RWPE2 (cell line): ENCODE results near the gene JUP.

Experiments
- ATAC-seq: fragments of 200-7000 bp; cut with Tn5 transposase; 3 replicates; pipeline ENCODE4 v1.9.1; 2021; ENCODE audit warnings: low read depth
- DNase-seq: peaks from one replicate; pipeline ENCODE4 v3.0.0-alpha.2; 2020; ENCODE audit warnings: low spot score
- H3K27ac ChIP-seq: fragments of 450-650 bp; 2 replicates; pipeline ENCODE4 v1.5.1; 2017; ENCODE audit warnings: mild to moderate bottlenecking; ENCODE audit not compliant: poor library complexity, severe bottlenecking
- H3K27me3 ChIP-seq: fragments of 250-450 bp; sonication (Bioruptor Pico); 2 replicates; pipeline ENCODE4 v1.5.1; 2021; ENCODE audit warnings: mild to moderate bottlenecking, moderate library complexity; ENCODE audit not compliant: insufficient read depth, poor library complexity, severe bottlenecking
- H3K36me3 ChIP-seq: fragments of 250-450 bp; sonication (Bioruptor Pico); 2 replicates; pipeline ENCODE4 v1.5.1; 2020; ENCODE audit warnings: low read depth, mild to moderate bottlenecking, moderate library complexity
- H3K4me1 ChIP-seq: fragments of 250-450 bp; sonication (Bioruptor Pico); 2 replicates; pipeline ENCODE4 v1.5.1; 2021; ENCODE audit warnings: mild to moderate bottlenecking, moderate library complexity; ENCODE audit not compliant: insufficient read depth, poor library complexity, severe bottlenecking
- H3K4me3 ChIP-seq: fragments of 250-450 bp; sonication (Bioruptor Pico); 2 replicates; pipeline ENCODE4 v1.5.1; 2021; ENCODE audit warnings: mild to moderate bottlenecking, moderate library complexity; ENCODE audit not compliant: severe bottlenecking
- H3K9me3 ChIP-seq: fragments of 250-450 bp; sonication (Bioruptor Pico); 2 replicates; pipeline ENCODE4 v1.5.1; 2021; ENCODE audit warnings: mild to moderate bottlenecking, moderate library complexity; ENCODE audit not compliant: severe bottlenecking
- CTCF ChIP-seq: fragments of 450-650 bp; IDR thresholded peaks from one replicate; pipeline ENCODE4 v1.5.1; 2017; ENCODE audit warnings: mild to moderate bottlenecking, moderate library complexity; ENCODE audit not compliant: poor library complexity, severe bottlenecking

JUP gene

DNA sequence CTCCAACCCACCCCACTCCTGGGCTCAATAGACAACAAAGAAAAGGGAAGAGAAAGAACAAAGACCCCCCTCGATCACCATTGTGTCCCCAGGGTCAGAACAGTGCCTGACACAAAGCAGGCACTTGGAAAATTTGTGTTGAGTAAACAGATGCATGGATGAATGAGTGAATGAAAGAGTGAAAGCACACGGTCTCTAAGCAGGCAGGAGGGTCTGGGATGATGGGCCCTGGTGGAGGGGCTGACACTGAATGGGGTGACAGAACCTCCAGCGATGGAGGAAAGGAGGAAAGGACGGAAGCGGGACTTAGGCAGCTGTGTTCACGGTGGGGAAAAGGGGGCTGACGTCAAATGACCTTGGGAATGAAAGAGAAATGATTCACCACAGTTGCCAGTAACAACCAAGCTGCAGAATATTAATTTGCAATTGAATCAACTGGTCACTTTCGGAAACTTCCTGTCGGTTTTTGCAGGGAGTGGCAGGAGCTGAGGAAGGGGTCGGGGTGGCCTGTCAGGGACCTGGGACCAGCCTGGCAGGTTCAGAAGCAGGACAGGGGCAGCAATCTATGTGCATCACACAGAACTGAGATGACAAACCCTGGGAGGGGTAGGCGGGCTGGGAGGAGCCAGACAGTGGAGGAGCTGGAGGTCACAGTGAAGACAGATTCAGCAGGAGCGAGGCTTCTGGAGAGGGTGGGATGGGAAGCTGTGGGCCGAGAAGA is 81.1 kb downstream of the JUP start:
- Histone ChIP-seq H3K4me3 (no peak overlapping the region), H3K27ac (no peak overlapping the region), H3K36me3 (no peaks in the 10 kb centered on the region), H3K4me1 (no peaks in the 10 kb centered on the region), H3K27me3 (no peaks in the 10 kb centered on the region), H3K9me3 (no peaks in the 10 kb centered on the region)
- DNase-seq (no peak), ATAC-seq (0 out of 3 replicates have a peak, but pooled peaks have one; percentile 14)
- no peak for TF ChIP-seq CTCF
